ENCODE results near the gene LEAP2. TPM values are rescaled to one million over a fixed set of nuclear protein-coding genes. Genes with fewer than 3 reads are reported as not detected.

Gene LEAP2
- total and polyA plus RNA-seq, 9 donors, result 0.74 to 3.2 (median 1.5) TPM

DNA sequence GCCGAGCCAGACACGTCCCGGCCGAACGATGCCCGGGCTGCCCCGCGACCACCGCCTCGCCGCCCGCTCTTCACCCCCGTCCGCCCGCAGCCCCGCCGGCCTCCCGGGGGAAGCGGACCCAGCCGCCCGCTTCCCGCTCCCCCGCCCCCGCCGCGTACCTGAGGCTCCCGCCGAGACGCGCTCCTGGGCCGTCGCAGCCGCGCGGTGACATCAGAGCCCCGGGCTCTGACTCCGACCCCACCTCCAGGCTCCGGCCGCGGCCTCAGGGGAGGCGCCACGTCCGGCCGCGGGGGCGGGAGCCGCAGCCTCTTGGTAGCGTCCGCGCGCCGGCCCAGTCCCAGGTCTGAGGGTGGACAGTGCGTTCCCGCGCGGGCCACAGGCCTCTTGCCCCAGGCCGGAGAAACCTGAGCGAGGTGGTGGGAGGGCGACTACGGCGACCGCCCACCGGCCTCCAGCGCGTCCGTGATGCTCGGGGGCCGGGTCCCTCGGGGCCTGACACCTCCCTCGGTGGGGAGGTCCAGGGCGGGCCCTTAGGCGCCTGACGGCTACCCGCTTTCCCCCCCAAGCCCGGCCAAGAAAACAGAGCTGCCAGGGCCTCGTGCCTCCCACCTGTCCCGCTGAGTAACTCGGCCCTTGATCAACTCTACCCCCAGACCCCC lies 42.9 kb upstream of the LEAP2 start, which contains the start of gene SHROOM1:
TSS of gene SHROOM1 (minus strand) at position 212 of the 659 bp plus-strand sequence. CDS start 4,507 bp downstream, outside the sequence.
- Histone ChIP-seq H3K36me3 (ENCODE audit: control insufficient read depth, insufficient read depth, low read length) (no peaks in the 10 kb centered on the region), H3K4me1 (ENCODE audit: control insufficient read depth, insufficient read depth, low read length) (peaks cover 23% of the 10 kb centered on the region), H3K27me3 (ENCODE audit: control insufficient read depth, insufficient read depth, low read length) (peaks cover 49% of the 10 kb centered on the region), H3K27ac (ENCODE audit: low read length) (no peak within 1 kb of the TSS), H3K4me3 (ENCODE audit: low read length) (peak within 1 kb of the TSS; percentile 48), H3K9me3 (replicated peaks; ENCODE audit: control insufficient read depth, low read depth, low read length) (no peaks in the 10 kb centered on the region)
- peak; percentile 65 for DNase-seq
- 2% methylated on average over 78 of the region's 78 CpGs for WGBS (ENCODE audit: insufficient coverage)

GRCh38 chr5:132831095-132831860 lies 42.2 kb upstream of the LEAP2 start:
- DNase-seq, result no peak
- Histone ChIP-seq H3K36me3 (ENCODE audit: control insufficient read depth, insufficient read depth, low read length) (no peaks in the 10 kb centered on the region), H3K9me3 (replicated peaks; ENCODE audit: control insufficient read depth, low read depth, low read length) (no peaks in the 10 kb centered on the region), H3K4me3 (ENCODE audit: low read length) (peak overlapping the region; percentile 48), H3K27ac (ENCODE audit: low read length) (no peak overlapping the region), H3K4me1 (ENCODE audit: control insufficient read depth, insufficient read depth, low read length) (peaks cover 17% of the 10 kb centered on the region), H3K27me3 (ENCODE audit: control insufficient read depth, insufficient read depth, low read length) (peaks cover 45% of the 10 kb centered on the region)
- WGBS (ENCODE audit: insufficient coverage), result 84% methylated on average over 11 of the region's 15 CpGs

GRCh38 chr5:132832612-132833011 lies 40.9 kb upstream of the LEAP2 start:
- no peaks in the 10 kb centered on the region for H3K9me3 ChIP-seq (replicated peaks; ENCODE audit: control insufficient read depth, low read depth, low read length)
- DNase-seq, result no peak
- H3K27ac ChIP-seq (ENCODE audit: low read length), result no peak overlapping the region
- no peak overlapping the region for H3K4me3 ChIP-seq (ENCODE audit: low read length)
- peaks cover 35% of the 10 kb centered on the region for H3K27me3 ChIP-seq (ENCODE audit: control insufficient read depth, insufficient read depth, low read length)
- WGBS (ENCODE audit: insufficient coverage), result 60% methylated on average over 5 of the region's 5 CpGs
- no peaks in the 10 kb centered on the region for H3K36me3 ChIP-seq (ENCODE audit: control insufficient read depth, insufficient read depth, low read length)
- H3K4me1 ChIP-seq (ENCODE audit: control insufficient read depth, insufficient read depth, low read length), result peaks cover 15% of the 10 kb centered on the region

DNA sequence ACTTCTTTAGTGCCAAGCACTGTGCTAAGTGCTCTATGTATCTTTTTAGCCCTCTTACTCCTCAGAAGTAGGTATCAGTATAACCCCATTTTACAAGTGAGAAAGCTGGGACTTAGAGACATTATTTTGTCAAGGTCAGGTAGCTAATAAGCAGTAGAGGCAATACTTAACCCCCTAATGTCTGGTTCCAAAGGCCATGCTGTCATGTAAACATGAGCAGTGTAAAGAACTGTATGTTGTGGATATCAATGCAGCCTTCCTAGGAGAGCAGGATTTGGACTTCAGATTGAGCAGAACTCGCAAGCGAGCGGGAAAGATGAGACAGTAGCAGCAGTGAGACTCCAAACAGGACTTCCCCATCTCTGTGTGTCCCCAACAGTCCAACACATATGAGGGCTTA lies 39.4 kb upstream of the LEAP2 start:
- H3K27me3 ChIP-seq (ENCODE audit: control insufficient read depth, insufficient read depth, low read length), result peaks cover 22% of the 10 kb centered on the region
- no peak overlapping the region for H3K4me3 ChIP-seq (ENCODE audit: low read length)
- H3K27ac ChIP-seq (ENCODE audit: low read length), result no peak overlapping the region
- peaks cover 14% of the 10 kb centered on the region for H3K4me1 ChIP-seq (ENCODE audit: control insufficient read depth, insufficient read depth, low read length)
- DNase-seq, result no peak
- H3K9me3 ChIP-seq (replicated peaks; ENCODE audit: control insufficient read depth, low read depth, low read length), result no peaks in the 10 kb centered on the region
- WGBS (ENCODE audit: insufficient coverage), result 80% methylated on average over 1 of the region's 3 CpGs
- no peaks in the 10 kb centered on the region for H3K36me3 ChIP-seq (ENCODE audit: control insufficient read depth, insufficient read depth, low read length)

DNA sequence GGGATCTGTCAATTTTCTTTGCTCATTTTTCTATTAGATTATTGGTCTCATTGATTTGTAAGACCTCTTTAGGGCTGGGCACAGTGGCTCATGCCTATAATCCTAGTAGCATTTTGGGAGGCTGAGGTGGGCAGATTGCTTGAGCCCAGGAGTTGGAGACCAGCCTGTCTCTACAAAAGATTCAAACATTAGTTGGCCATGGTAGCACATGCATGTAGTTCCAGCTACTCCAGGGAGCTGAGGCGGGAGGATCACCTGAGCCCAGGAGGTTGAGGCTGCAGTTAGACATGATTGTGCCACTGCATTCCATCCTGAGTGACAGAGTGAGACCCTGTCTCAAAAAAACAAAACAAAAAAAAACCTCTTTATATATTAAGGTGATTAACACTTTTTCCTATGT lies 36.6 kb upstream of the LEAP2 start:
- Histone ChIP-seq H3K4me3 (ENCODE audit: low read length) (no peak overlapping the region), H3K36me3 (ENCODE audit: control insufficient read depth, insufficient read depth, low read length) (no peaks in the 10 kb centered on the region), H3K27ac (ENCODE audit: low read length) (no peak overlapping the region), H3K9me3 (replicated peaks; ENCODE audit: control insufficient read depth, low read depth, low read length) (no peaks in the 10 kb centered on the region), H3K4me1 (ENCODE audit: control insufficient read depth, insufficient read depth, low read length) (peaks cover 2% of the 10 kb centered on the region), H3K27me3 (ENCODE audit: control insufficient read depth, insufficient read depth, low read length) (no peaks in the 10 kb centered on the region)
- 100% methylated on average over 1 of the region's 1 CpG for WGBS (ENCODE audit: insufficient coverage)
- DNase-seq, result no peak

- no peaks in the 10 kb centered on the region for H3K36me3 ChIP-seq (ENCODE audit: control insufficient read depth, insufficient read depth, low read length)
- no peak overlapping the region for H3K4me3 ChIP-seq (ENCODE audit: low read length)
- WGBS (ENCODE audit: insufficient coverage), result no CpG with 5 or more reads among the region's 2 CpGs
- no peaks in the 10 kb centered on the region for H3K9me3 ChIP-seq (replicated peaks; ENCODE audit: control insufficient read depth, low read depth, low read length)
- H3K27ac ChIP-seq (ENCODE audit: low read length), result no peak overlapping the region
- no peaks in the 10 kb centered on the region for H3K27me3 ChIP-seq (ENCODE audit: control insufficient read depth, insufficient read depth, low read length)
- DNase-seq, result no peak
- peaks cover 2% of the 10 kb centered on the region for H3K4me1 ChIP-seq (ENCODE audit: control insufficient read depth, insufficient read depth, low read length)
Observed at GRCh38 chr5:132837868-132838267, 35.6 kb upstream of the LEAP2 start.

GRCh38 chr5:132838516-132839282 lies 34.8 kb upstream of the LEAP2 start:
- DNase-seq, result no peak
- Histone ChIP-seq H3K36me3 (ENCODE audit: control insufficient read depth, insufficient read depth, low read length) (no peaks in the 10 kb centered on the region), H3K9me3 (replicated peaks; ENCODE audit: control insufficient read depth, low read depth, low read length) (no peaks in the 10 kb centered on the region), H3K27ac (ENCODE audit: low read length) (no peak overlapping the region), H3K4me3 (ENCODE audit: low read length) (no peak overlapping the region), H3K4me1 (ENCODE audit: control insufficient read depth, insufficient read depth, low read length) (peaks cover 2% of the 10 kb centered on the region), H3K27me3 (ENCODE audit: control insufficient read depth, insufficient read depth, low read length) (no peaks in the 10 kb centered on the region)
- WGBS (ENCODE audit: insufficient coverage), result 51% methylated on average over 2 of the region's 3 CpGs

DNA sequence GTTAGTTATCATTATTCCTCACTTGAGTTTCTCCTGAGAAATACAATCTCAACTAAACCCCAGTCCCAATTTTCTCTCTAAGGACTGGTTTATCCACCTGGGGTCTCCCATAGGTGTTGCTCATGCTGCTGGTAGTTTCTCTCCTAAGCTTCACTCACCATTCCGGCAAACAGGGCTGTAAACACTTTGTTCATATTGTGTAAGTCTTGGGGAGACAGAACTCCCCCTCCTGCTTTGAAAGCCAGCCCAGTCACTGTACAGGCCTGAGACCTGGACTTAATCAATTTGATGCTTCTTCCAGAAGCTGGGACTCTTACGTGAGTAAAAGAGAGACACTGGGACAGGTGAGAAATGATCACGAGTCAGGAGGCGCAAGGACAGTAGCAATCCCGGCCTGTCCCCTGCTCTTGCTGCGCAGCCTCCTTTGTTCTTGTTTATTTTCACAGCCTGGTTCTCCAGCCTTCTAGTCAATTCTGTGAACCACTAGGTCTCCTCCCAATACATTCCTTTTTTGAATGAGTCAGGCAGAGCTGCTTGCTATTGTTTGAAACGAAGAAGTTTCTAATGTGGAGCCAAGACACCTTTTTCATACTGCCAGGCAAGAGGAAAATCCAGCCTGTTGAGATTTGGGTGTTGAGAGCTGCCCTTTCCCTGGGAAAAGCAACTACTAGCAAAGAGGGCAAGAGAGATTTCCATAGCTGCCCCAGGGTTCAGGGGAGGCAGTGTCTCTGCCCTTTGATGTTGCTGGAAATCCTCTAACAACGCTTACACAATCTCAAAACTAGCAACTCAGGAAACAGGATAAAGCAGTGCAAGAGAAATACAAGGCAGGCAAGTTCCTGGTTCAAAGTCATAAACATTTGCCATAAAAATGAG lies 33.8 kb upstream of the LEAP2 start:
- Histone ChIP-seq H3K4me1 (ENCODE audit: control insufficient read depth, insufficient read depth, low read length) (peaks cover 2% of the 10 kb centered on the region), H3K36me3 (ENCODE audit: control insufficient read depth, insufficient read depth, low read length) (no peaks in the 10 kb centered on the region), H3K27me3 (ENCODE audit: control insufficient read depth, insufficient read depth, low read length) (no peaks in the 10 kb centered on the region), H3K9me3 (replicated peaks; ENCODE audit: control insufficient read depth, low read depth, low read length) (no peaks in the 10 kb centered on the region), H3K4me3 (ENCODE audit: low read length) (no peak overlapping the region), H3K27ac (ENCODE audit: low read length) (peak overlapping the region; percentile 60)
- WGBS (ENCODE audit: insufficient coverage), result 66% methylated on average over 5 of the region's 8 CpGs
- no peak for DNase-seq

GRCh38 chr5:132840313-132840712 lies 33.2 kb upstream of the LEAP2 start:
- H3K9me3 ChIP-seq (replicated peaks; ENCODE audit: control insufficient read depth, low read depth, low read length), result no peaks in the 10 kb centered on the region
- H3K4me3 ChIP-seq (ENCODE audit: low read length), result no peak overlapping the region
- WGBS (ENCODE audit: insufficient coverage), result no CpG with 5 or more reads among the region's 3 CpGs
- H3K27me3 ChIP-seq (ENCODE audit: control insufficient read depth, insufficient read depth, low read length), result no peaks in the 10 kb centered on the region
- H3K4me1 ChIP-seq (ENCODE audit: control insufficient read depth, insufficient read depth, low read length), result peaks cover 2% of the 10 kb centered on the region
- H3K27ac ChIP-seq (ENCODE audit: low read length), result peak overlapping the region; percentile 4
- no peak for DNase-seq
- H3K36me3 ChIP-seq (ENCODE audit: control insufficient read depth, insufficient read depth, low read length), result no peaks in the 10 kb centered on the region

Data from muscle of leg (tissue), 11 donors.